ENCODE results near the gene FASTKD3.

DNA sequence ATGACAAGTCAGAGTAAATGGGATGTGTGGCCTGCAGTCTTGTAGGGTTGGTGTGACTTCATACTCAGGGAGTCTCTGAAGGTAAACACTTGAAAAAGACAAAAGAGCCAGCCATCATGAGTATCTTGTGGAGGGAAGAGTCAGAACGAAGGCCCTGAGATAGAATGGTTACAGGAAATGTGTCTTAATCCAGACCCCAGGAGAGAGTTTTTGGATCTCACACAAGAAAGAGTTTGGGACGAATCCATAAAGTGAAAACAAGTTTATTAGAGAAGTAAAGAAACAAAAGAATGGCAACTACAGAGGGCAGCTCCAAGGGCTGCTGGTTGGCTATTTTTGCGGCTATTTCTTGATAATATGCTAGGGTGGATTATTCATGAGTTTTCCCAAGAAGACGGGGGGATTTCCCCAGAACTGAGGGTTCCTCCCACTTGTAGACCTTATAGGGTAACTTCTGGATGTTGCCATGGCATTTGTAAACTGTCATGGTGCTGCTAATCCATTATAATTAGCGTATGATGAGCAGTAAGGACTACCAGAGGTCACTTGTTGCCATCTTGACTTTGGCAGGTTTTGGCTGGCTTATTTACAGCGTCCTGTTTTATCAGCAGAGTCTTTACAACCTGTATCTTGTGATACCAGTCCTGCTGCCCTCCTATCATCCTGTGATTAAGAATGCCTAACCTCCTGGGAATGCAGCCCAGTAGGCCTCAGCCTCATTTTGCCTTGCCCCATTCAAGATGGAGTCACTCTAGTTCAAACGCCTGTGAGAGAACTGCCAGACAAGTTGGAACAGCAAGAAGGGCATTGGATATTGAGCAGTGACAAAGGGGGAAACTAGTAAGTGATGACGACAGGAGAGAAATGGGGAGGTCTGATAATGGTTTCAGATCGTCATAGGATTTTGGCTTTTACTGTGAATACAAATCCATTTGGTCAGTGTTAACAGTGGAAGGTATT, 34.1 kb upstream of the FASTKD3 start:
- TF ChIP-seq, protein P1, sequence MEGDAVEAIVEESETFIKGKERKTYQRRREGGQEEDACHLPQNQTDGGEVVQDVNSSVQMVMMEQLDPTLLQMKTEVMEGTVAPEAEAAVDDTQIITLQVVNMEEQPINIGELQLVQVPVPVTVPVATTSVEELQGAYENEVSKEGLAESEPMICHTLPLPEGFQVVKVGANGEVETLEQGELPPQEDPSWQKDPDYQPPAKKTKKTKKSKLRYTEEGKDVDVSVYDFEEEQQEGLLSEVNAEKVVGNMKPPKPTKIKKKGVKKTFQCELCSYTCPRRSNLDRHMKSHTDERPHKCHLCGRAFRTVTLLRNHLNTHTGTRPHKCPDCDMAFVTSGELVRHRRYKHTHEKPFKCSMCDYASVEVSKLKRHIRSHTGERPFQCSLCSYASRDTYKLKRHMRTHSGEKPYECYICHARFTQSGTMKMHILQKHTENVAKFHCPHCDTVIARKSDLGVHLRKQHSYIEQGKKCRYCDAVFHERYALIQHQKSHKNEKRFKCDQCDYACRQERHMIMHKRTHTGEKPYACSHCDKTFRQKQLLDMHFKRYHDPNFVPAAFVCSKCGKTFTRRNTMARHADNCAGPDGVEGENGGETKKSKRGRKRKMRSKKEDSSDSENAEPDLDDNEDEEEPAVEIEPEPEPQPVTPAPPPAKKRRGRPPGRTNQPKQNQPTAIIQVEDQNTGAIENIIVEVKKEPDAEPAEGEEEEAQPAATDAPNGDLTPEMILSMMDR (IDR thresholded peaks at IDR 0.05), result no peak
- TF ChIP-seq ZFX (IDR thresholded peaks at IDR 0.05; ENCODE audit: borderline replicate concordance), result no peak

All from 22Rv1 (cell line).